OCI-M2 (cell line): ENCODE results near the gene OBSCN.

Source experiments
- DNase-seq: peaks from one replicate; lab custom pipeline; 2025; ENCODE audit not compliant: unreplicated experiment; lab: John Stamatoyannopoulos, UW

The OBSCN gene

DNA sequence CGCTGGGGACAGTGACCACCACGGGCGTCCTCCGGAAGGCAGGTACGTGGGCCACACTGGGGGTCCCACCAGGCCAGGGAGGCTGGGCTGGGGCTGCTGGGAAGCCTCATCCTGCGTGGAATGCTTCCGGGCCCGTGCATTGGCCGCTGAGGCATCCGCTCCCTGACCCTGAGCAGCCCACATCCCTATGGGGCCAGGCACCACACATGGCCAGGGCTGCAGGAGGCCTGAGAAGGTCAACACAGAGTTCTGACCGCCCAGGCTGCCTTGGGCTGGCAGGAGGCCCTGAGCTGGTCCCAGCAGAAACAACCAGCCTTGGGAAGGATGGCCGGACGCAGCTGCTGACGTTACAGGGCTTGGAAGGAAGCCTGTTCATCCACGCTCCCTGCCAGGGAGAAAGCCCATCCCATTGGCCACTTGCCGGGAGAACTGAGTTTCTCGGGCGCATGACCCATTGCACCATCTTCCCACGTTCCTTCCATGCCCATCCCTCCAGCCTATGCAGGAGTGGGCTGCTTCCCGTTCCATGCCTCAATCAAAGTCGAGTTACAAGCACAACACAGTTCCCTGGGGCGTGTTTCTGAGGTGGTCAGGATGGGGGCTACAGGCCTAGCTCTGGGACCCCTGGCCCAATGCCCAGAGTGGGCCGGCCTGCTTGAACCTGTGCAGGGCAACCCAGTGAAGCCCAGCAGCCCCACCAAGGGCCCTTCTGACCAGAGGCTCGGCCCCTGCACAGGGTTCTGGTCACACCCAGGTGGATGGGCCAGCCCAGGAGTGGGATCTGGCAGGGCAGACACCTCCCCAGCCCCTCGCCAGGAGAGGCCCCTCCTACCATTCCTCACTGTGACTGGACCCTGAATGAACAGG, 167.1 kb downstream of the OBSCN start:
- DNase-seq: no peak

DNA sequence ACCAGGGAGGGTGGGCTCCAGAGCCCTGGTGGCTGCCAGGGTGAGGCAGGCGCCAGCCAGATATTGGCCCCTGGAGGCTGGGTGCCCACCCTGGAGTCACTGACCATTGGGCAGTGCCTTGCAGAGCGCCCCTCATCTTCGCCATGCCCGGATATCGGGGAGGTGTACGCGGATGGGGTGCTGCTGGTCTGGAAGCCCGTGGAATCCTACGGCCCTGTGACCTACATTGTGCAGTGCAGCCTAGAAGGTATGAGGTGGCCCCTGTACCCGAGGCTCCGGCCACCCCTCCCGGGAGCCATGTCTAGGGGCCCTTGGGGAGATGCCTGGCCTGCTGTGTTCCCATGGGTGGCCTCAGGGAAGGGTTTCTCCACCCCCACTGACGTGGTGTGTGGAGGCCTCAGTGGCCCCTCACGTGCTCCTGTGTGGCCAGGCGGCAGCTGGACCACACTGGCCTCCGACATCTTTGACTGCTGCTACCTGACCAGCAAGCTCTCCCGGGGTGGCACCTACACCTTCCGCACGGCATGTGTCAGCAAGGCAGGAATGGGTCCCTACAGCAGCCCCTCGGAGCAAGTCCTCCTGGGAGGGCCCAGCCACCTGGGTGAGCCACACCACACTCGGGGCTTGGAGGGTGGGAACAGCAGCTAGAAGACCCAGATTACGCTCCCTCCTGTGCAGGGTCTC, 167.9 kb downstream of the OBSCN start:
- DNase-seq: no peak

DNA sequence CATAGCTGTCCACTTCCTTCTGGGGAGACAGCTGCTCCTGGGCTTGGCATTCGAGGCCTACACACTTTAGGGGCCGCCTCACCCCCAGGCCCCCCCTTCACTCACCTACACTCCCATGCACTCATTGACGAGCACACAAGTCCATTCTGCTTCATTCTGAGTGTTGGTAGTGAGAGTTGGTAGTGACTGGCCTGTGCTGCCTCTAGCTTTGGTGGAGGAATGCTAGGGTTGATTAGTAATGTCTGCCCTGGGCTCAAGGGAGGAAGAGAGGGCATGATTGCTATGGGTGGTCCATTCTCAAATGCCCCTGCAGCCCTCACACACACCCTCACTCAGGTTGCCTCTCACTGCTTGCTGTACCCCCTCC, 168.4 kb downstream of the OBSCN start:
- no peak for DNase-seq

DNA sequence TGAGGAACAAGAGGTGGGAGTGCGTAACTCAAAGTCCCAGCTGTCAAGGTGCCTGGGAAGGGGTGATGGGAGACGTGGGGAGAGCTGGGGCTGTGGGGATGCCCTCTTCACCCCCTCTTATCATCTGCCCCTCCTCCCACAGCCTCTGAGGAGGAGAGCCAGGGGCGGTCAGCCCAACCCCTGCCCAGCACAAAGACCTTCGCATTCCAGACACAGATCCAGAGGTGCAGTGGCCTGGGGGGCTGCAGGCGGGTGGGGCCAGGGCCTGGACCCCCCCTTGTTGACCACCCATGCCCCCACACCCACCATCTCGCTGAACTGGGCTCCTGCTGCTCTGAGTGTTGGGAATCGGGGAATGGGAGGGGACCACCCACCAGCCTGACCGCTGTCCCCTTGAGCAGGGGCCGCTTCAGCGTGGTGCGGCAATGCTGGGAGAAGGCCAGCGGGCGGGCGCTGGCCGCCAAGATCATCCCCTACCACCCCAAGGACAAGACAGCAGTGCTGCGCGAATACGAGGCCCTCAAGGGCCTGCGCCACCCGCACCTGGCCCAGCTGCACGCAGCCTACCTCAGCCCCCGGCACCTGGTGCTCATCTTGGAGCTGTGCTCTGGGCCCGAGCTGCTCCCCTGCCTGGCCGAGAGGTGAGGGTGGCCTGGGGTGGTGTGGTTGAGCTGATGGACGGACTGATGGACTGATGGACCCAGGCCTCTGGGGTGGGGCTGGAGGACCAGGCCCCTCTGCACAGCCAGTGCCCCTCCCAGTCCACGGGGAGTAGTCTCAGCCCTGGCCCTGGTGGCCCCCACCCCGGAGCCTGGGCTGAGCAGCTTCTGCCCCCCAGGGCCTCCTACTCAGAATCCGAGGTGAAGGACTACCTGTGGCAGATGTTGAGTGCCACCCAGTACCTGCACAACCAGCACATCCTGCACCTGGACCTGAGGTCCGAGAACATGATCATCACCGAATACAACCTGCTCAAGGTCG, 169.1 kb downstream of the OBSCN start:
- DNase-seq: no peak

DNA sequence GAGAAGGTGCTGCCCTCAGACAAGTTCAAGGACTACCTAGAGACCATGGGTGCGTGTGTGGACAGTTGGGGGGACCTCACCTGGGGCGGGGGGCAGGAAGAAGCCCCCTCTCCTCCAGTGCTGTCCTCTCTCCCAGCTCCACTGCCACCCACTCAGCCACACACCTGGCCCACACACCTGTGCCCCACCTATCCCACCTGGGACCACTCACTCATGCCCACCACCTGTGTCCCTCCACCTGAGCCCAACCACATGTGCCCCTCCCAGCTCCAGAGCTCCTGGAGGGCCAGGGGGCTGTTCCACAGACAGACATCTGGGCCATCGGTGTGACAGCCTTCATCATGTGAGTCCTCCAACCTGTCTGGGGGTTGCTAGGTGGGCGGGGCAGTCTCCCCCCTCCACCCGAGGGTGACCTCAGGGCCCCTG, 169.8 kb downstream of the OBSCN start:
- no peak for DNase-seq

DNA sequence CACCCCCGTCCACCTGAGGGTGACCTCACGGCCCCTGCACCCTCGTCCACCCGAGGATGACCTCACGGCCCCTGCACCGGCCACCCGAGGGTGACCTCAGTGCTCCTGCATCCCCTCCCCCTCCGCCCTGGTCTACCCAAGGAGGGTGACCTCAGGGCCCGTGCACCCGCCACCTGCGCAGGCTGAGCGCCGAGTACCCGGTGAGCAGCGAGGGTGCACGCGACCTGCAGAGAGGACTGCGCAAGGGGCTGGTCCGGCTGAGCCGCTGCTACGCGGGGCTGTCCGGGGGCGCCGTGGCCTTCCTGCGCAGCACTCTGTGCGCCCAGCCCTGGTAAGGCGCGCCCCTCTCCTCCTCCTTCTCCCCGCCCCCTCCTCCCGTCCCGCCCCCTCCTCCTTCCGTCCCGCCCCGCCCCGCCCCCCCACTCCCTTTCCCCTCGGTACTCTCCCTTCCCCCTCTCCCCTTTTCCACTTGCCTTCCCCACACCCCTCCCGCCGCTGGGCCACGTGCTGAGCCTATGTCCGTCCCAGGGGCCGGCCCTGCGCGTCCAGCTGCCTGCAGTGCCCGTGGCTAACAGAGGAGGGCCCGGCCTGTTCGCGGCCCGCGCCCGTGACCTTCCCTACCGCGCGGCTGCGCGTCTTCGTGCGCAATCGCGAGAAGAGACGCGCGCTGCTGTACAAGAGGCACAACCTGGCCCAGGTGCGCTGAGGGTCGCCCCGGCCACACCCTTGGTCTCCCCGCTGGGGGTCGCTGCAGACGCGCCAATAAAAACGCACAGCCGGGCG, 170.4 kb downstream of the OBSCN start:
- DNase-seq: no peak

DNA sequence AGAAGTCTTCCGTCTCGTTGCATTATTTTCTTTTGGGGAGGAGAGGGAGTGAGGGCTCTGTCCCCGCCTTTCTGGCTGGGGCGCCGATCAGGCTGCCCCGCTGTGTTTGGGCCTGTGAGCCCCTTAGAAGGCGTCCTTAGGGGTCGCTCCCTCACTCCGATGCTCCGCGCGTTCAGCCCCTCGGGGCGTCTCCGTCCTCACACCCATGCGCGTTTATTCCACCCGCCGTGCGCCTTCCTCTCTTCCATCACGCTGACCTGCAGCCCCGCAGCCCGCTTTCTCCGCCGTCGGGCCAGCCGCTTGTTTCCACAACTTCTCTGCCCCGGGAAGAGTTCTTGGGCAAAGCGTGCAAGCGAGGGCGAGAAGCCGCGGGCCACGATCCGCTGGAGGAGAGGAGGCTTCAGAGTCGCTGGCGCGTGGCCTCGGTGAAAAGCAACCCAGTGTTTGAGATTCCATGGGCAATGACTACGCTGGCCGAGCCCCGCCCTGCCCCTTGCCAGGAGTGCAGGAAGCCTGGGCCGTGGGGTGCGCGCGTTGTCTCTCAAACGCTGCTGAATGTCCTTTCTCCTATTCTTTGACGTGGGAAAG, 171.1 kb downstream of the OBSCN start:
- no peak for DNase-seq

DNA sequence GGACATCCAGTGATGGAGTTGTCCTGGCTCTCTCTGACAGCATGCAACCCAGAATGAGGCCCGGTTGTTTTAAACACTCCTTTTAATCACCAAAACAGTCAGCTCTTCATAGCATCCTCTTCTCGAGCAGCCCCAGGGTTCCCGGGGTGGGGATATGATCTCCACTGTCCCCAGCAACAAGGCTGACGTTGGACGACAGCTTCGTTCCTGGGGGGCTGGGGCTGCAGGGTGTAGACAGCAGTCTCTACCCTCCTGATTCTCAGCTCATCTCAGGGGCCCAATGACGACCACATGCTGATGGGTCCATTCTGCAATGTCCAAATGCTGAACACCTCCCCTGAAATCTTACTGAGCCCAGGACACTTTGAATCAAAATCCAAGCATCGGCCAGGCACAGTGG, 171.8 kb downstream of the OBSCN start:
- no peak for DNase-seq

DNA sequence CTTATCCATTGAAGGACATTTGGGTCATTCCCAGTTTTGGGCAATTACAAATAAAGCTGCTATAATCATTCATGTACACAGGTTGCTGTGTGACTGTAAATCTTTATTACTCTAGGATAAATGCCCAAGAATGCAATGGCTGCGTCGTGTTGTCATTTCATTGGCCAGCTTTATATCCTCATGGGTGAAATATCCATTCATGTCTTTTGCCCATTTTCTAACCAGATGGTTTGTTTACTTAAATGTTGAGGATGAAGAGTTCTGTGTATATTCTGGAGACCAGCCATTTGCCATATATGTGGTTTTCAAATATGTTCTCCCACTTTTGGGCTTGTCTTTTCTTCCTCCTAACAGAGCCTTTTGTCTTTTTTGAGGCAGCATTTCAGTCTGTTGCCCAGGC, 173.5 kb downstream of the OBSCN start:
- no peak for DNase-seq

DNA sequence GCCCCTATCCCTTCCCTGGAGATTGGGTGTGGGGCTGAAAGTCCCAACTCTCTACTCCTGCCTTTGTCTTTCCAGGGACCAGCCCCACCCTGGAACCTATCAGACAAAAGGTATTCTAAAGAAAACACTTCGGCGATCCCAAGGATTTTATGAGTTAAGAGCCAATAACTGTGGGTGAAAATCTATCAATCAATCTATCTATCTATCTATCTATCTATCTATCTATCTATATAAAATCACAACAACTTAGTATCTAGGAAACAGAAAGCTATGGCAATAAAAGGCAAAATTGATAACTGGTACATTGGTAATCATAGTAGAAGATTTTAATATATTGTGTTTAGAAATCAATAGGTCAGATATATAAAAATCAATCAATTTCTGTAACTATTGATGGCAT, 175.9 kb downstream of the OBSCN start:
- no peak for DNase-seq

DNA sequence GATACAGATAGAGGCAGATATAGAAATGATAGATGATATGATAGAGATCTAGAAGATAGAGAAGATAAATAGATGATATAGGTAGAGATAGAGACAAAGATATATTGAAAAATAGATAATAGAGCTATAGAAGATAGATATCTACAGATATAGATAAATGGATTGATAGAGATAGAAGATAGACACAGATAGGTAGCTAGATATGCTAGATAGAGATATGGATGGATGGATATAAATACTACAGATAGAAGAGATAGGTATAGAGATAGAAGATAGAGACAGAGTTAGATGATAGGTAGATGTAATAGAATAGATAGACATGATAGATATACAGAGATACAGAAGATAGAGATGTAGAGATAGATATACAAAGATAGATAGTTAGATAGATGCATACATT, 177.4 kb downstream of the OBSCN start:
- DNase-seq: no peak

DNA sequence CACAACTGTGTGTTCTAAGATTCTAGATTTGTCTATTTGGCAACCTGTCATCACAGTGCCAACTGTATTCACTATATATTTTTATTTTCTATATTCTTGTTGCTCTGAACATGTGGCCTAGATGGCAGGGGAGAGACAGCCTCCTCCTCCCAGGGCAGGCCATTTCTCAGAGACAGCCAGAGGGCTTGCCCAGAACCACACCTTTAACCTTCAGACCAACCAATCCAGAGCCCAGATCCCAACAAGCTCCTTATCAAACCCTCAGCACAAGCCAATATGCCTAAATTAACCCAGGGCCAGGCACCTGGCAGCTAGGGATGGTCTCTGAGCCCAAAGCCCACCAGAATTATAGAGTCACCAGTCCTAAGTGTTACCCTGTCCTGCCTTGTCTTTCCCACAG, 179.5 kb downstream of the OBSCN start:
- no peak for DNase-seq

DNA sequence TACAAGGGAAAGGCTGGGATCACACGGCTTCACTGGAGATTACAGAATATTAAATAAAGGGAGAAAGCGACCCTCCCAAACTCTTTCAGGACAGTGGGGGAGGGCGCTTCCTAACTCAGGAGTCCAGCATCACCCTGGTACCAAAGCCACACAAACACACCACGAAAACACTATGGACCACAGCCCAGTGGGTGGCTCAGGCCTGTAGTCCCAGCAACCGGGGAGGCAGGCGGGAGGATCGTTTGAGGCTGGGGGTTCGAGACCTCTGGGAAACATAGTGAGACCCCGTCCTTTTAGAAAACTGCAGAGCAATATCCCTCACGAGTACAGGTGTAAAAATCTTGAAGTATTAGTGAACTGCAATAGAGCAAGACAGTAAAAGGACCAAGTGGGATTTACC, 182.8 kb downstream of the OBSCN start:
- DNase-seq: no peak

DNA sequence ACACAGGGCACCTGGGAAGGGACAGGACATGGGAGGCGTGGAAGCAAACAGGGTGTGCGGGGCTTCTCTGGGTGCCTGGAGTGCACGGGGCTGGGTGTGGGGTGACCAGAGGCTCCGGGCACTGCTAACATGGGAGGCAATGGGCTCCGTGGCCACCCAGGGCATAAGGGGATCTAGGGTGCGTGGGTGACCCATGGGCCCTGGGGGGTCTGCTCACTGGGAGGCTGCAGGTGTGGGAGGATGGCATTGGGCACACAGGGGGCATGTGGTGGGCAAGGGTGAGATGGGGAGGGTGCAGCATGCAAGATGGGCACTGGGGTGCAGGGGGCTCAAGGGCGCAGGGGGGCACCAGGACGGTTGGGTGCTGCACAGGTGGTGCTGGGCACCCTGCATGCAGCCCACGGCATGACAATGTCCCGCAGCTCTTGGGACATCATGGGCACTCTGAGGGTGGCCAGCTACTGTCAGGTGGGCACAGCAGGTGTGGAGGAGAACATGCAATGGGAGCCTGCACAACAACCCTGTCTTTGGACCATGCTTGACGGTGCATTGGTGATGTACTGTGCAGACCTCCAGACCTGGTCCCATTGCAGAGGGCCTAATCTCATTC, 183.7 kb downstream of the OBSCN start:
- no peak for DNase-seq

DNA sequence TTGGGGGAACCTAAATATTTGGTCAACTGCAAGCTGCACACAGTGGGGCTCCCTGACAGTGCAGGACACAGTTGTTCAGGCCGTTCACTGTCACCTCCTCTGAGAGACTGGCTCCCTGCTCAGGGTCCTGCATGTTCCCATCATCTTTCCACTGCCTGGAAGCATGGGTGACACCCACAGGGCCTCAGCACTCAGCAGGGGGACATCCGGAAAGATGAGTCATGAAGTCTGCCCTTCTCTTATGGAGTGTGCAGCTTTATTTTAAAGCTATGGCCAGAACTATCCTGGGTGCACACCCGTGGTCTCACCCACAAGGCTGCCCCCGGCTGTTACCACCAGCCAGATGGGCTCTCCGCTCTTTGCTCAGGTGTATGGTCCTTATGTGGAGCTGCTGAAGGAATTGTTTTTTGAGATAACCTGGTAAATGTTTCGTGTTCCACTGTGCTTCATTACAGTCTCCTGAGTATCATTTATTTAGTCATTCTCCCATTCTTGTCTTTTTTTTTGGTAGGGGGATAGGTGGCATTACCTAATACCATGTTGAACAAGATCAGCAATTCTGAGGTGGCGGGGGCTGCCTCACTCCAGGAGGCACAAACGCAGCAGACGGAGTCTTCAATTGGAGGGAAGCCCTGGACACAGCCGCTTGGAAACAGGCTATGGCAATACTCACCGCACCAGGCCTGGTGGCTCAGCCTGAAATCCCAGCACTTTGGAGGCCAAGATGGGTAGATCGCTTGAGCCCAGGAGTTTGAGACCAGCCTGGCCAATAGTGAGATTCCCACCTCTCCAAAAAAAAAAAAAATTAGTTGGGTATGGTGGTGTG, 184.5 kb downstream of the OBSCN start:
- no peak for DNase-seq

DNA sequence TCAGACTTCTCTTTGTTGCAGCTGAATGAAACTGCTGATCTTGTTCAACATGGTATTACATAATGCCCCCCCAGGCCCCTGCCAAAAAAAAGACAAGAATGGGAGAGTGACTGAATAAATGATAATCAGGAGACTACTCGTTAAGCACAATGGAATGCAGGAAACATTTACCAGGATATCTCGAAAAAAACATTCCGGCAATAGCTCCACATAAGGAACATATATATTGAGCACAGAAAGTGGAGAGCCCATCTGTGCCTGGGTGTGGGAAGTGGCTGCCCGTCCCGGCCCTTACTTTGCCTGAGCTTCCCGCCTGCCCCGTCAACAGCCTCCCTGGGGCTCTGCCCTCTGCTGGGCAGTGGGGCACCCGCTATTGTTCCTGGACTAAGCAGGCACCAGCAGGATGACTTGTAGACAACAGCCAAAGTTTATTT, 185.4 kb downstream of the OBSCN start:
- DNase-seq: no peak

DNA sequence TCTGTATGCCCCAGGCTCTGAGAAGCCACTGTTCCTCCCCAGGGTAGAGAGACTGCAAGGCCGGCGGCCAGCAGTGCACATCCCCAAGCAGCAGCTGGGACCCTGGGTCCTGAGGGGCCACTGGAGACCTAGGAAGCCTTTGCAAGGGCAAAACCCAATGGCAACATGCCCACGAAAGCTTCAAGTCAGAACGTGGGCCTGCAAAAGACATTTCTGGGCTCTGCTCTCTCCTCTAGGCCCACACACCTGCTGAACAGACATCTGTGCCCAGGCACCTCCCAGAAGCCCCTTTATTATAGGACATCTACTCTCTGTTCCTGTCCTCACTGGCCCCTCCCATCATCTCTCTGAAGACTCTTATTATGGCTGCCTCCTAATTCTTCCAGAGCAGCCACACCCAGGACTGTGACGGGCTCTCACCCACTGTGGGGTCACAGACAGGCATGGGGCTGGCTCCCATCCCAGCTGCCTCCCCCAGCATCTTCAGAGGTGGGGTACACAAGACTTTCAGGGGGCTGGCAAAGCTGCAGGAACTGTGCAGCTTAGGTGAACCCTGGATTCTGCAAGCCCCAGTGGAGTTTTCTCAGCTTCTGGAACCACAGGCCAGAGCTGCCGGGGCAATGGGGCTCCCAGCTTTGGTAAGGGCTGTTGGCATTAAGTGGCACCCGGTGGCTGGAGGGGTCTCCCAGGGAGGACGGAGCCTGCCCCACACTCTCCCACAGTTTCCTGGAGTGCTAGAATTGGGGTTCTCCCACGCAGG, 186.1 kb downstream of the OBSCN start:
- no peak for DNase-seq
